ENCODE data around the gene IQCE.

- TF ChIP-seq CTCF (IDR thresholded peaks at IDR 0.05; ENCODE audit: low read depth, low read length, poor library complexity, severe bottlenecking) (no peak), EZH2phosphoT487 (IDR thresholded peaks at IDR 0.05; ENCODE audit: borderline replicate concordance, low read length) (no peak)
These were observed 34.6 kb upstream of the IQCE start for GRCh38 chr7:2523941-2524807.

Measured in DOHH2 (cell line).